ENCODE results near the gene CHCHD10. TPM values are rescaled to one million over a fixed set of nuclear protein-coding genes. Genes with fewer than 3 reads are reported as not detected.

CHCHD10 gene
- total and polyA plus RNA-seq, 3 experiments from 2014 or later: 34.0 to 186 (median 172) TPM

- Mint-ChIP-seq H3K27me3 (peaks cover 6 to 14% of the 10 kb centered on the region in 2 donors), H3K4me3 (no peak overlapping the region), H3K4me1 (peaks cover 0 to 3% (median 0%) of the 10 kb centered on the region in 3 donors), H3K36me3 (no peaks in the 10 kb centered on the region), H3K9me3 (no peaks in the 10 kb centered on the region), H3K27ac (no peak overlapping the region)
- H3K9me3 ChIP-seq (ENCODE audit: low read length): no peaks in the 10 kb centered on the region
- CTCF ChIA-PET: no interaction called here
- POLR2A ChIA-PET: no interaction called here
- H3K4me1 ChIP-seq (ENCODE audit: insufficient read depth, low read length): no peaks in the 10 kb centered on the region
- no peak overlapping the region for H3K4me3 ChIP-seq (ENCODE audit: low read length)
- no peaks in the 10 kb centered on the region for H3K27me3 ChIP-seq (ENCODE audit: insufficient read depth, low read length, poor library complexity, severe bottlenecking)
- no peaks in the 10 kb centered on the region for H3K36me3 ChIP-seq (ENCODE audit: insufficient read depth, low read length)
- DNase-seq: no peak
- H3K27ac ChIP-seq (ENCODE audit: low read depth, low read length): no peak overlapping the region
These were observed 45.0 kb downstream of the CHCHD10 start for GRCh38 chr22:23722724-23723123.

- Histone ChIP-seq H3K9me3 (ENCODE audit: low read length) (no peaks in the 10 kb centered on the region), H3K4me1 (ENCODE audit: insufficient read depth, low read length) (peaks cover 4% of the 10 kb centered on the region), H3K36me3 (ENCODE audit: insufficient read depth, low read length) (no peaks in the 10 kb centered on the region), H3K4me3 (ENCODE audit: low read length) (no peak overlapping the region), H3K27ac (ENCODE audit: low read depth, low read length) (no peak overlapping the region), H3K27me3 (ENCODE audit: insufficient read depth, low read length, poor library complexity, severe bottlenecking) (no peaks in the 10 kb centered on the region)
- no peak overlapping the region for H3K27ac Mint-ChIP-seq
- no peaks in the 10 kb centered on the region for H3K9me3 Mint-ChIP-seq
- H3K27me3 Mint-ChIP-seq: peaks cover 6 to 14% of the 10 kb centered on the region in 2 donors
- DNase-seq: no peak
- POLR2A ChIA-PET: interaction anchor here (0.5 kb wide), 1 partner anchor 120 kb away, joined by 7 read pairs; no protein-coding TSS in a partner anchor
- peaks cover 2 to 7% (median 5%) of the 10 kb centered on the region in 3 donors for H3K4me1 Mint-ChIP-seq
- H3K36me3 Mint-ChIP-seq: no peaks in the 10 kb centered on the region
- CTCF ChIA-PET: no interaction called here
- H3K4me3 Mint-ChIP-seq: no peak overlapping the region
These were observed 45.6 kb downstream of the CHCHD10 start for GRCh38 chr22:23722160-23722559.

GRCh38 chr22:23720855-23721254 is 46.9 kb downstream of the CHCHD10 start:
- ChIA-PET CTCF (interaction anchor here (1.3 kb wide), 1 partner anchor 25 kb away, joined by 3 read pairs; no protein-coding TSS in a partner anchor), POLR2A (no interaction called here)
- Mint-ChIP-seq H3K27me3 (peaks cover 6 to 7% of the 10 kb centered on the region in 2 donors), H3K4me1 (peaks cover 5 to 15% (median 11%) of the 10 kb centered on the region in 3 donors), H3K4me3 (no peak overlapping the region), H3K36me3 (no peaks in the 10 kb centered on the region), H3K9me3 (no peaks in the 10 kb centered on the region), H3K27ac (no peak overlapping the region)
- Histone ChIP-seq H3K4me1 (ENCODE audit: insufficient read depth, low read length) (peaks cover 13% of the 10 kb centered on the region), H3K4me3 (ENCODE audit: low read length) (no peak overlapping the region), H3K36me3 (ENCODE audit: insufficient read depth, low read length) (no peaks in the 10 kb centered on the region), H3K9me3 (ENCODE audit: low read length) (no peaks in the 10 kb centered on the region), H3K27me3 (ENCODE audit: insufficient read depth, low read length, poor library complexity, severe bottlenecking) (no peaks in the 10 kb centered on the region), H3K27ac (ENCODE audit: low read depth, low read length) (no peak overlapping the region)
- DNase-seq: no peak

GRCh38 chr22:23718371-23719165 is 49.2 kb downstream of the CHCHD10 start:
- Histone ChIP-seq H3K27me3 (ENCODE audit: insufficient read depth, low read length, poor library complexity, severe bottlenecking) (no peaks in the 10 kb centered on the region), H3K36me3 (ENCODE audit: insufficient read depth, low read length) (no peaks in the 10 kb centered on the region), H3K4me1 (ENCODE audit: insufficient read depth, low read length) (peaks cover 16% of the 10 kb centered on the region), H3K27ac (ENCODE audit: low read depth, low read length) (no peak overlapping the region), H3K9me3 (ENCODE audit: low read length) (no peaks in the 10 kb centered on the region), H3K4me3 (ENCODE audit: low read length) (no peak overlapping the region)
- Mint-ChIP-seq H3K4me1 (peaks cover 13 to 33% (median 22%) of the 10 kb centered on the region in 3 donors), H3K27ac (peak overlapping the region in 3 of 8 donors; percentile 27 to 70 (median 60)), H3K27me3 (peaks cover 3 to 6% of the 10 kb centered on the region in 2 donors), H3K9me3 (no peaks in the 10 kb centered on the region), H3K36me3 (peaks cover 0 to 13% (median 0%) of the 10 kb centered on the region in 3 donors), H3K4me3 (peak overlapping the region; percentile 26 to 80 (median 48))
- ChIA-PET POLR2A (interaction anchor here (0.6 kb wide), 2 partner anchors 193 to 288 kb away, joined by 3 to 4 read pairs; no protein-coding TSS in a partner anchor), CTCF (interaction anchor here (0.6 to 0.7 kb wide), 2 partner anchors 44 to 187 kb away, joined by 3 read pairs; partner anchors contain the start of gene C22orf15)
- DNase-seq: no peak

- peak overlapping the region; percentile 74 for H3K4me3 ChIP-seq (ENCODE audit: low read length)
- peak; percentile 72 to 88 (median 80) for DNase-seq
- peaks cover 16% of the 10 kb centered on the region for H3K4me1 ChIP-seq (ENCODE audit: insufficient read depth, low read length)
- ChIA-PET POLR2A (interaction anchor here (0.6 to 1.2 kb wide), 4 partner anchors 20 to 70 kb away, joined by 3 to 13 read pairs (median 4); partner anchors contain the start of gene ZNF70), CTCF (interaction anchor here (0.8 to 1.5 kb wide), 6 partner anchors 17 to 140 kb away, joined by 3 read pairs; partner anchors contain the start of gene SLC2A11)
- no peaks in the 10 kb centered on the region for H3K27me3 ChIP-seq (ENCODE audit: insufficient read depth, low read length, poor library complexity, severe bottlenecking)
- peak overlapping the region; percentile 72 for H3K27ac ChIP-seq (ENCODE audit: low read depth, low read length)
- Mint-ChIP-seq H3K36me3 (peaks cover 0 to 24% (median 3%) of the 10 kb centered on the region in 3 donors), H3K4me3 (peak overlapping the region; percentile 66 to 91 (median 84)), H3K4me1 (peaks cover 13 to 37% (median 22%) of the 10 kb centered on the region in 3 donors), H3K9me3 (no peaks in the 10 kb centered on the region), H3K27me3 (peaks cover 0 to under 1% of the 10 kb centered on the region in 2 donors), H3K27ac (peak overlapping the region in 7 of 8 donors; percentile 70 to 92 (median 90))
- no peaks in the 10 kb centered on the region for H3K36me3 ChIP-seq (ENCODE audit: insufficient read depth, low read length)
- H3K9me3 ChIP-seq (ENCODE audit: low read length): no peaks in the 10 kb centered on the region
These were observed 50.7 kb downstream of the CHCHD10 start for GRCh38 chr22:23716811-23717801.

Other genes with a start within 250 kb of the CHCHD10 start
- not detected for gene IGLL1, start 187.7 kb downstream of the CHCHD10 start, total RNA-seq
- not detected for gene IGLL1, start 187.7 kb downstream of the CHCHD10 start, polyA plus RNA-seq
- gene DRICH1, start 135.7 kb downstream of the CHCHD10 start, total RNA-seq: under 1 TPM; 0.47 to 0.66 TPM
- gene DRICH1, start 135.7 kb downstream of the CHCHD10 start, polyA plus RNA-seq: not detected
- gene RGL4, start 77.0 kb downstream of the CHCHD10 start, total RNA-seq: 1 to 10 TPM; 3.2 to 4.8 TPM
- 58.4 TPM for gene RGL4, start 77.0 kb downstream of the CHCHD10 start, polyA plus RNA-seq
- 1 to 10 TPM; 3.4 to 3.7 TPM for gene ZNF70, start 16.9 kb downstream of the CHCHD10 start, total RNA-seq
- 0.35 TPM for gene ZNF70, start 16.9 kb downstream of the CHCHD10 start, polyA plus RNA-seq
- gene VPREB3, start 13.5 kb downstream of the CHCHD10 start, total RNA-seq: not detected
- gene VPREB3, start 13.5 kb downstream of the CHCHD10 start, polyA plus RNA-seq: not detected
- under 1 TPM; 0.81 to 0.93 TPM for gene C22orf15, start 5.0 kb downstream of the CHCHD10 start, total RNA-seq
- 0.75 TPM for gene C22orf15, start 5.0 kb downstream of the CHCHD10 start, polyA plus RNA-seq
- gene MMP11, start 4.9 kb upstream of the CHCHD10 start, total RNA-seq: 1 to 10 TPM in 1 of 2 experiments, under 1 TPM in 1; 0.90 to 1.6 TPM
- gene MMP11, start 4.9 kb upstream of the CHCHD10 start, polyA plus RNA-seq: 1.9 TPM
- 100 to 1,000 TPM; 113 to 120 TPM for gene SMARCB1, start 19.0 kb upstream of the CHCHD10 start, total RNA-seq
- gene SMARCB1, start 19.0 kb upstream of the CHCHD10 start, polyA plus RNA-seq: 40.4 TPM
- gene DERL3, start 71.0 kb upstream of the CHCHD10 start, total RNA-seq: 1 to 10 TPM; 5.4 to 5.8 TPM
- 0.28 TPM for gene DERL3, start 71.0 kb upstream of the CHCHD10 start, polyA plus RNA-seq
- gene SLC2A11, start 89.9 kb upstream of the CHCHD10 start, total RNA-seq: 1 to 10 TPM; 7.1 to 9.0 TPM
- 5.2 TPM for gene SLC2A11, start 89.9 kb upstream of the CHCHD10 start, polyA plus RNA-seq
- gene MIF, start 126.4 kb upstream of the CHCHD10 start, total RNA-seq: 100 to 1,000 TPM; 804 to 830 TPM
- gene MIF, start 126.4 kb upstream of the CHCHD10 start, polyA plus RNA-seq: 1,220 TPM
- gene GSTT2B, start 193.2 kb upstream of the CHCHD10 start, total RNA-seq: not detected
- gene GSTT2B, start 193.2 kb upstream of the CHCHD10 start, polyA plus RNA-seq: not detected
- not detected for gene DDTL, start 198.9 kb upstream of the CHCHD10 start, total RNA-seq
- gene DDTL, start 198.9 kb upstream of the CHCHD10 start, polyA plus RNA-seq: 2.4 TPM
- 10 to 100 TPM; 84.5 to 88.2 TPM for gene DDT, start 206.5 kb upstream of the CHCHD10 start, total RNA-seq
- gene DDT, start 206.5 kb upstream of the CHCHD10 start, polyA plus RNA-seq: 109 TPM
- gene GSTT2, start 212.2 kb upstream of the CHCHD10 start, total RNA-seq: not detected
- gene GSTT2, start 212.2 kb upstream of the CHCHD10 start, polyA plus RNA-seq: not detected
- not detected for gene GSTT4, start 237.5 kb upstream of the CHCHD10 start, total RNA-seq
- not detected for gene GSTT4, start 237.5 kb upstream of the CHCHD10 start, polyA plus RNA-seq
- 10 to 100 TPM; 69.0 to 71.6 TPM for gene CABIN1, start 243.3 kb upstream of the CHCHD10 start, total RNA-seq
- 13.0 TPM for gene CABIN1, start 243.3 kb upstream of the CHCHD10 start, polyA plus RNA-seq

Data from CD8-positive, alpha-beta memory T cell (primary cell).